ENCODE data around the gene RBFA.

The RBFA gene

DNA sequence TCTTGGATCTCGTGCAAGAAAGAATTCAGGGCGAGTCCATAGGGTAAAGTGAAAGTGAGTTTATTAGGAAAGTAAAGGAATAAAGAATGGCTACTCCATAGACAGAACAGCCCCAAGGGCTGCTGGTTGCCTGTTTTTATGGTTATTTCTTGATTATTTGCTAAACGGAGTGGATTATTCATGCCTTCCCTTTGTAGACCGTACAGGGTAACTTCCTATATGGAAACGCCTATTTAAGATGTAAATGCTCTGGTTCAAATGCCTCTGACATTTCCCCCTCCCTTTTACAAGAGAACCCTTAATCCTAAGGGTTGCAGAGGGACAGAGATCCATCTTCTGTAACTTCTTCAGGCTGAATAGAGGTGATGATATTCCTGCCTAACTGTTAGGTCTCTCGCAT lies 25.7 kb downstream of the RBFA start:
- in situ Hi-C loops (cut with HindIII; ENCODE audit: low pct_ligation_motif_present, low pct_unique_long_range_greater_than_20kb, low sequenced_read_pairs), result no loop called here
- DNase-seq, result no peak

GRCh38 chr18:80065705-80066104 lies 31.5 kb downstream of the RBFA start:
- in situ Hi-C loops (cut with HindIII; ENCODE audit: low pct_ligation_motif_present, low pct_unique_long_range_greater_than_20kb, low sequenced_read_pairs), result no loop called here
- no peak for DNase-seq

DNA sequence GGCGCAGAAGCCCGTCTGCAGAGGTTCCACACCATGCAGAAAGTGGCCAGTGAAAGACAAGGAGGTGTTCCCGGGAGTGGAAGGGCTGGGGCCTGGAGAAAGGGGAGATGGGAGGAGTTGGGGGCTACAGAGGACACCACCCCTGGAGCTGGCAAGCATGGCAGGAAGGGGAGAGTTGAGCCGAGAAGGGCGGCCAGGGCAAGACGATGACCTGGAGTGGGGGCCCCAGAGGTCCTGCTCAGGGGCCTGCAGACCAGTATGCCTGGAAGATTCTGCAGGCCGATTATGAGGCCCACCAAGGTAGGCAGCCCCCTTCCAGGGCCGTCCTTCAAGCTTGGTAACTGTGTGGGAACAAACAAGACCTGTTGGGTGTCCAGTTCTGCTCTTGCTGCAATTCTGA lies 33.1 kb downstream of the RBFA start:
- no peak for DNase-seq
- in situ Hi-C loops (cut with HindIII; ENCODE audit: low pct_ligation_motif_present, low pct_unique_long_range_greater_than_20kb, low sequenced_read_pairs), result no loop called here

- DNase-seq, result no peak
- in situ Hi-C loops (cut with HindIII; ENCODE audit: low pct_ligation_motif_present, low pct_unique_long_range_greater_than_20kb, low sequenced_read_pairs), result no loop called here
Measured at GRCh38 chr18:80067897-80068296, 33.7 kb downstream of the RBFA start.

DNA sequence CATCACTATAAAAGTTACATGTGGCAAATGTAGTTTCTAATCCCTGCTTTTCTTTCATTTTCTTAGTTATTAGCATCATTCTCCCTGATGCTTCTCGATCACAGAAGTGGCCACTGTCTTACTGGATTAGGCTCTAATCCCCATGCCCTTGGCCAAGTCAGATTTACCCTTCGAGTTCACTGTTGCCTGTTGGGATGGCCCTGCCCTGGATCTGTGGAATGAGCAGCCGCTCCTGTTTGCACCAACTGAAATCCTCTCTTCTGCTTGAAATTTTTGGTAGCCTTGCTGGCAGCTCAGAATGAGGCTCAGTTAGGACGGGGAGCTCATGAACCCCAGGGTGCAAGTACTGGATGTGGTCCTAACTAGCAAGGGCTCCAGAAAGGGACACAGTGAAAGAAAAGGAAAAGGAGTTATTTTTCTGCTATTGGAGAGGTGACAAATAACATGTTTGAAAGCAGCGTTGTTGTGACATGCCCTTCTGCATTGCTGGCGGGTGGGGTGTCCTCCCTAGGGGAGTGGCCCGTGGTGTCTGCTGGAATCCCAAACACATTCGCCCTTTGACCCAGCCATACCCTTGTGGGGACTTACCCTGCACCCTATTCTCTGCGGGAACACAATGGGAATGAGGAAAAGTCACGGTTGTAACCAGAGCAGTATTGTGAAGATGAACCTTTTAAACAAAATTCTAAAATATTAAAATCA lies 34.5 kb downstream of the RBFA start:
- in situ Hi-C loops (cut with HindIII; ENCODE audit: low pct_ligation_motif_present, low pct_unique_long_range_greater_than_20kb, low sequenced_read_pairs), result no loop called here
- DNase-seq, result no peak

- in situ Hi-C loops (cut with HindIII; ENCODE audit: low pct_ligation_motif_present, low pct_unique_long_range_greater_than_20kb, low sequenced_read_pairs), result no loop called here
- DNase-seq, result no peak
Measured at GRCh38 chr18:80070825-80071224, 36.6 kb downstream of the RBFA start.

- no peak for DNase-seq
- in situ Hi-C loops (cut with HindIII; ENCODE audit: low pct_ligation_motif_present, low pct_unique_long_range_greater_than_20kb, low sequenced_read_pairs), result no loop called here
Measured at GRCh38 chr18:80074183-80074582, 39.9 kb downstream of the RBFA start.

GRCh38 chr18:80074697-80075096 lies 40.5 kb downstream of the RBFA start:
- in situ Hi-C loops (cut with HindIII; ENCODE audit: low pct_ligation_motif_present, low pct_unique_long_range_greater_than_20kb, low sequenced_read_pairs), result no loop called here
- no peak for DNase-seq

DNA sequence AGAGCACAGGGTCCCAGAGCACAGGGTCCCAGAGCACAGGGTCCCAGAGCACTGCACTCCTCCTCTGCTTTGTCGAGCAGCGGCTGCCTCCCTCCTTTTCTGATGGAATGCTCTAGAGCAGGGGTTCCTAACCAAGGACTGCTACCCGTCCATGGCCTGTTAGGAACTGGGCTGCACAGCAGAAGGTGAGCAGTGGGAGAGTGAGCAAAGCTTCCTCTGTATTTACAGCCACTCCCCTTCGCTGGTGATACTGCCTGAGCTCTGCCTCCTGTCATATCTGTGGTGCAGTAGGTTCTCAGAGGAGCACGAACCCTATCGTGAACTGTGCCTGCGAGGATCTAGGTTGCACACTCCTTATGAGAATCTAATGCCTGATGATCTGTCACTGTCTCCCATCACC lies 41.7 kb downstream of the RBFA start:
- in situ Hi-C loops (cut with HindIII; ENCODE audit: low pct_ligation_motif_present, low pct_unique_long_range_greater_than_20kb, low sequenced_read_pairs), result no loop called here
- DNase-seq, result no peak

GRCh38 chr18:80076379-80076778 lies 42.1 kb downstream of the RBFA start:
- no peak for DNase-seq
- in situ Hi-C loops (cut with HindIII; ENCODE audit: low pct_ligation_motif_present, low pct_unique_long_range_greater_than_20kb, low sequenced_read_pairs), result no loop called here

DNA sequence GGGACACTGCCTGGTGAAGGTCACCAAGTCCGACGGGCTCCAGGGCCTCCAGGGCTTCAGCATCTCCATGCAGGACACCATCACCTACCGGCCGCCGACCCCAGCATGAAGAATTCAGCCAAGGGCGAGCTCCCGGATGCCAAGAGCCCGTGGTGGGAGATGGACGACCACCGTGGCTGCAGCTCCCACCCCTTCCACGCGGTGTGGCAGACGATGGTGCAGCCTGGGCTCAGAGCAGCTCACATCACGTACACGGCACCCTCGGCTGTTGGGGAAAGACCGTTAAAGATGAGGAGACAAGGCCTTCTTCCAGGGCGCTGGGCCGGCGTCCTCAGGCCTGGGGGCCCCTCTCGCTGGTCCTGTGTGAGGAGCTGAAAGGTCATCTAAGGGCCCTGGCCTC lies 43.6 kb downstream of the RBFA start:
- DNase-seq, result no peak
- in situ Hi-C loops (cut with HindIII; ENCODE audit: low pct_ligation_motif_present, low pct_unique_long_range_greater_than_20kb, low sequenced_read_pairs), result no loop called here

Measured in ACHN (cell line).